ENCODE measurements around the gene TDRD5. TPM values are rescaled to one million over a fixed set of nuclear protein-coding genes. Genes with fewer than 3 reads are reported as not detected.

TDRD5 gene
- total RNA-seq, 6 experiments from 2014 or later = not detected

GRCh38 chr1:179708434-179709195 lies 117.0 kb downstream of the TDRD5 start:
- Histone ChIP-seq H3K9me3 (no peaks in the 10 kb centered on the region), H3K4me1 (peaks cover 0 to 8% (median 0%) of the 10 kb centered on the region in 4 donors), H3K27ac (no peak overlapping the region), H3K36me3 (no peaks in the 10 kb centered on the region), H3K4me3 (no peak overlapping the region), H3K27me3 (no peaks in the 10 kb centered on the region)
- DNase-seq = no peak
- ATAC-seq = peak in 1 of 4 donors; percentile 30
- TF ChIP-seq CTCF (IDR thresholded peaks at IDR 0.05) = no peak
- no peak for TF ChIP-seq POLR2A (IDR thresholded peaks at IDR 0.05)
- 70% methylated on average over 6 of the region's 6 CpGs for WGBS (ENCODE audit: insufficient coverage, low coverage, low lambda C conversion rate, missing lambda C conversion rate)
- intact Hi-C loops (cut with DNase I) = loop anchor here (5.0 kb wide), 2 partner anchors 104 to 109 kb away; no protein-coding TSS in a partner anchor

- WGBS (ENCODE audit: insufficient coverage, low coverage, low lambda C conversion rate, missing lambda C conversion rate) = 27% methylated on average over 5 of the region's 5 CpGs
- Histone ChIP-seq H3K4me3 (no peak overlapping the region), H3K27ac (no peak overlapping the region), H3K9me3 (peaks cover 0 to 6% (median 0%) of the 10 kb centered on the region in 4 donors), H3K27me3 (no peaks in the 10 kb centered on the region), H3K36me3 (no peaks in the 10 kb centered on the region), H3K4me1 (peaks cover 0 to 8% (median 0%) of the 10 kb centered on the region in 4 donors)
- ATAC-seq = peak; percentile 69 to 94 (median 86)
- intact Hi-C loops (cut with DNase I) = loop anchor here (5.0 kb wide), 2 partner anchors 102 to 107 kb away; no protein-coding TSS in a partner anchor
- TF ChIP-seq POLR2A (IDR thresholded peaks at IDR 0.05) = no peak
- TF ChIP-seq CTCF (IDR thresholded peaks at IDR 0.05) = no peak
- no peak for DNase-seq
Measured at GRCh38 chr1:179709841-179710329, 118.3 kb downstream of the TDRD5 start.

- TF ChIP-seq CTCF (IDR thresholded peaks at IDR 0.05) (no peak), POLR2A (IDR thresholded peaks at IDR 0.05) (no peak)
- ATAC-seq (no peak), DNase-seq (no peak)
- H3K27me3 ChIP-seq = no peaks in the 10 kb centered on the region
- H3K36me3 ChIP-seq = no peaks in the 10 kb centered on the region
- intact Hi-C loops (cut with DNase I) = no loop called here
- WGBS (ENCODE audit: insufficient coverage, low coverage, low lambda C conversion rate, missing lambda C conversion rate) = 69% methylated on average over 1 of the region's 1 CpG
- no peak overlapping the region for H3K27ac ChIP-seq
- no peak overlapping the region for H3K4me3 ChIP-seq
- H3K4me1 ChIP-seq = no peaks in the 10 kb centered on the region
- H3K9me3 ChIP-seq = peaks cover 0 to 17% (median 0%) of the 10 kb centered on the region in 4 donors
Measured at GRCh38 chr1:179714159-179714558, 122.5 kb downstream of the TDRD5 start.

- Histone ChIP-seq H3K9me3 (peaks cover 0 to 22% (median 0%) of the 10 kb centered on the region in 4 donors), H3K36me3 (no peaks in the 10 kb centered on the region), H3K27ac (no peak overlapping the region), H3K4me1 (no peaks in the 10 kb centered on the region), H3K27me3 (no peaks in the 10 kb centered on the region), H3K4me3 (no peak overlapping the region)
- DNase-seq = no peak
- ATAC-seq = no peak
- no peak for TF ChIP-seq CTCF (IDR thresholded peaks at IDR 0.05)
- TF ChIP-seq POLR2A (IDR thresholded peaks at IDR 0.05) = no peak
- intact Hi-C loops (cut with DNase I) = no loop called here
Measured at GRCh38 chr1:179714623-179715022, 123.0 kb downstream of the TDRD5 start.
